Measurements from ENCODE around the gene AFM. TPM values are rescaled to one million over a fixed set of nuclear protein-coding genes. Genes with fewer than 3 reads are reported as not detected.

AFM gene
- total RNA-seq, 1 donor from 2014 or later: not detected

DNA sequence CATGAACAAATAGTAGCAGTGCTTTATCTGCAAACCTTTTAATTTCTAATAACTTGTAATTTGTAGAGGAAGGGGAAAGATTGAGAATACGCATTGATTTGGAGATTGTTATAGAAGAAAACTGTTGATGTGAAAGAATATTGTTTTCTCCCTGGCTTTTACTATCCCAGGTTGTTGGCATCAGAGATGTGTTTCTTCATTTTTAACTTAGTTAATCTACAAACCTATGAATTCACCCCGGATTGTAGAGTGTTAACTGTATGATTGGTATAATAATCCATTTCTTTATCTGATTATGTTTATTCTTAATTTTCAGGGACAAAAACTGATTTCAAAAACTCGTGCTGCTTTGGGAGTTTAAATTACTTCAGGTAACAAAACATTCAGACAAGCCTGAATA lies 26.6 kb upstream of the AFM start:
- H3K36me3 Mint-ChIP-seq (ENCODE audit: low read depth): no peaks in the 10 kb centered on the region
- no peaks in the 10 kb centered on the region for H3K9me3 Mint-ChIP-seq
- CTCF ChIA-PET: no interaction called here
- H3K27me3 Mint-ChIP-seq: peaks cover 21% of the 10 kb centered on the region
- H3K4me3 Mint-ChIP-seq: no peak overlapping the region
- ATAC-seq (ENCODE audit: low read depth) (no peak), DNase-seq (no peak)
- intact Hi-C loops (cut with micrococcal nuclease): no loop called here
- no peaks in the 10 kb centered on the region for H3K4me1 Mint-ChIP-seq
- TF ChIP-seq, protein P1, sequence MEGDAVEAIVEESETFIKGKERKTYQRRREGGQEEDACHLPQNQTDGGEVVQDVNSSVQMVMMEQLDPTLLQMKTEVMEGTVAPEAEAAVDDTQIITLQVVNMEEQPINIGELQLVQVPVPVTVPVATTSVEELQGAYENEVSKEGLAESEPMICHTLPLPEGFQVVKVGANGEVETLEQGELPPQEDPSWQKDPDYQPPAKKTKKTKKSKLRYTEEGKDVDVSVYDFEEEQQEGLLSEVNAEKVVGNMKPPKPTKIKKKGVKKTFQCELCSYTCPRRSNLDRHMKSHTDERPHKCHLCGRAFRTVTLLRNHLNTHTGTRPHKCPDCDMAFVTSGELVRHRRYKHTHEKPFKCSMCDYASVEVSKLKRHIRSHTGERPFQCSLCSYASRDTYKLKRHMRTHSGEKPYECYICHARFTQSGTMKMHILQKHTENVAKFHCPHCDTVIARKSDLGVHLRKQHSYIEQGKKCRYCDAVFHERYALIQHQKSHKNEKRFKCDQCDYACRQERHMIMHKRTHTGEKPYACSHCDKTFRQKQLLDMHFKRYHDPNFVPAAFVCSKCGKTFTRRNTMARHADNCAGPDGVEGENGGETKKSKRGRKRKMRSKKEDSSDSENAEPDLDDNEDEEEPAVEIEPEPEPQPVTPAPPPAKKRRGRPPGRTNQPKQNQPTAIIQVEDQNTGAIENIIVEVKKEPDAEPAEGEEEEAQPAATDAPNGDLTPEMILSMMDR (IDR thresholded peaks at IDR 0.05): no peak
- H3K27ac Mint-ChIP-seq: no peak overlapping the region
- POLR2A ChIA-PET: no interaction called here

DNA sequence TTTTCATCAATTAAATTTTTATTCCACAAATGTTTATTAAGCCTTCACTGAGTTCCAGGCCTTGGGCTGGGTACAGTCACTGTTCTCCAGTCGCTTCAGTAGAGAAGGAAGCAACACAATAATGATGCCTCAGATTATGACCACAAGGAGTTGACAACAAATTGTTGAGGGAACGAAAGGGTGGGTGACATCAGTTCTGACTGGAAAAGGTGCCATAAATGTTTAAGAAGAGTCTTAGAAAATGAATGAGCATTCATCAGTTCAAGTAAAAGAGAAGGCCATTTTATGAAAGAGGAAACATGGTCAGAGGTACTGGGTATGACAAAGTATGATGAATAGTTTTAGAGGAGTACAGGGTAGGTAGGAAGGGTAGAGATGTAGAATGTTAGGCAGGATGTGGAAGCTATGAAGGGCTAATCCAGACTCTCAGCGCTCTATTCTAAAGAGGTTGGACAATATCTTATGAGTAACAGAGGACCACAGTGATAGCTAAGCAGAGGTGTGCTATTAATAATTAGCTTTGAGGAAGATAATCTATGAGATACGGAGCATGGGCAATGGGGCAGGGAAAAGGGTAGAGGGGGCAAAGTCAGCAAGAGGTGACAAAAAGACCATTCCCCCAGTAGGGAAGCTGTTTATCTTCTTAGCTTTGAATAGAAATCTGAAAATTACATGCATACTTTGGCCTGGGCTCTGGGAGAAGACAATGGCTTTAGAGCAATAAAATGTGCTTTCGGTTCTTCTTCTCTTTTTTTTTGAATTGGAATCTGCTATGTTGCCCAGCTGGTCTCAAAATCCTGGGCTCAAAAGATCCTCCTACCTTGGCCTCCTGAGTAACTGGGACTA lies 25.1 kb upstream of the AFM start:
- no peak overlapping the region for H3K4me3 Mint-ChIP-seq
- TF ChIP-seq, protein P1 (IDR thresholded peaks at IDR 0.05): no peak
- H3K36me3 Mint-ChIP-seq (ENCODE audit: low read depth): no peaks in the 10 kb centered on the region
- H3K4me1 Mint-ChIP-seq: no peaks in the 10 kb centered on the region
- no peaks in the 10 kb centered on the region for H3K9me3 Mint-ChIP-seq
- ChIA-PET CTCF (no interaction called here), POLR2A (no interaction called here)
- H3K27ac Mint-ChIP-seq: no peak overlapping the region
- DNase-seq: no peak
- H3K27me3 Mint-ChIP-seq: peaks cover 14% of the 10 kb centered on the region
- ATAC-seq (ENCODE audit: low read depth): no peak
- intact Hi-C loops (cut with micrococcal nuclease): no loop called here

DNA sequence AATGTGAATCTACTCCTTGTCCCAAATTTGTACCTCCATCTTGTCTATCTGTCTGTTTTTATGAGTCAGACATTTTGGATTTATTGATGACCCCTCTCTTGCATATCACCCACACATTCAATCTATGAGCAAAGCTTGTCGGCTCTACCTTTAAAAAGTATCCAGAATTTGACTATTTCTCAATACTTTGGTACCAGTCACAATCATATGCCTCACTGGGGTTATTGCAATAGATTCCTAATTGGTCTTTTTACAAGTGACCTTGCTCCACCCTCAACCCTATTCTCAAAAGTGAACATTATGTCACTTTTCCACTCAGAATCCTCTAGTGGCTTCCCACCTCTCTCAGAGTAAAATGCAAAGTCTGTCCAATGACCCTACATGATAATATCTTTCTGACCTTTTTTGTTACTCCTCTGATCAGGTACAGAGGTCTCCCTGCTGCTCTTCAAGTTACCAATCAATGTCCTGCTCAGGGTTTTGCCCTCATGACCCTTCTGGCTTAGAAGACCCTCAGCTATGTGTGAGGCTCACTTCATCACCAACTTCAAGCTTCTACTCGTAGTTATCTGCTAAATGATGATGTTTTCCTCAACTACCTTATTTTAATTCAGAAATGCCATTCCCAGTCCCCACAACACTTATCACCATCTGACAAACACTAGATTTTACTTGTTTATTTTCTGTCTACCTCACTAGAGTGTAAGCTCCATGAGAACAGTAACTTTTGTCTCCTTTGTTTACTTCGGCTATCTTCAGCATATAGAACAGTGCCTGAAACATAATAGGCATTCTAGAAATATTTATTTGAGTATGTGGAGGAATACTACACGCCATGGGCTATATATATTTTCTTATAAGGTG lies 23.1 kb upstream of the AFM start:
- no peak for ATAC-seq (ENCODE audit: low read depth)
- TF ChIP-seq, protein P1 (IDR thresholded peaks at IDR 0.05): no peak
- no peak for DNase-seq
- Mint-ChIP-seq H3K36me3 (ENCODE audit: low read depth) (no peaks in the 10 kb centered on the region), H3K27ac (no peak overlapping the region), H3K9me3 (no peaks in the 10 kb centered on the region), H3K4me1 (no peaks in the 10 kb centered on the region), H3K4me3 (no peak overlapping the region), H3K27me3 (peaks cover 15% of the 10 kb centered on the region)
- CTCF ChIA-PET: interaction anchor here (0.9 to 1.3 kb wide), 2 partner anchors 12 kb away, joined by 3 read pairs; no protein-coding TSS in a partner anchor
- intact Hi-C loops (cut with micrococcal nuclease): no loop called here
- POLR2A ChIA-PET: no interaction called here

DNA sequence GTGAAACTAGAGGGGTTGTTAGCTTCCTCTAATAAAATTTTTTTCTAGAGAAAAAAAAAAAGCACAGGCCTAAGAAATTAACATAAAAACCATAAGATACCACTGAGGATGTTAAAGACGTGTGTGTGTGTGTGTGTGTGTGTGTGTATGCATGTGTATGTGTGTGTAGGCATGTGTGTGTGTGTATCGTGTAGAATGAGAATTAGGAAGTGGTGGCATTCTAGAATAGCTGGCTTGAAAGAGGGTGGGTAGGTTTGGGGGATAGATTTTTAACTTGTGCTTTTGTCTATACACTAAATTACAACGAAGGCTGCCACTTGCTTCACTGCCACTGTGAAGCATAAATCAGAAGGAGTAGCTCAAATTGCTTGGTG lies 22.5 kb upstream of the AFM start:
- Mint-ChIP-seq H3K27me3 (peaks cover 15% of the 10 kb centered on the region), H3K36me3 (ENCODE audit: low read depth) (no peaks in the 10 kb centered on the region), H3K9me3 (no peaks in the 10 kb centered on the region), H3K4me3 (no peak overlapping the region), H3K4me1 (no peaks in the 10 kb centered on the region), H3K27ac (no peak overlapping the region)
- TF ChIP-seq, protein P1 (IDR thresholded peaks at IDR 0.05): no peak
- ChIA-PET POLR2A (no interaction called here), CTCF (interaction anchor here (0.9 kb wide), 1 partner anchor 13 kb away, joined by 3 read pairs; no protein-coding TSS in a partner anchor)
- intact Hi-C loops (cut with micrococcal nuclease): no loop called here
- ATAC-seq (ENCODE audit: low read depth) (no peak), DNase-seq (no peak)

DNA sequence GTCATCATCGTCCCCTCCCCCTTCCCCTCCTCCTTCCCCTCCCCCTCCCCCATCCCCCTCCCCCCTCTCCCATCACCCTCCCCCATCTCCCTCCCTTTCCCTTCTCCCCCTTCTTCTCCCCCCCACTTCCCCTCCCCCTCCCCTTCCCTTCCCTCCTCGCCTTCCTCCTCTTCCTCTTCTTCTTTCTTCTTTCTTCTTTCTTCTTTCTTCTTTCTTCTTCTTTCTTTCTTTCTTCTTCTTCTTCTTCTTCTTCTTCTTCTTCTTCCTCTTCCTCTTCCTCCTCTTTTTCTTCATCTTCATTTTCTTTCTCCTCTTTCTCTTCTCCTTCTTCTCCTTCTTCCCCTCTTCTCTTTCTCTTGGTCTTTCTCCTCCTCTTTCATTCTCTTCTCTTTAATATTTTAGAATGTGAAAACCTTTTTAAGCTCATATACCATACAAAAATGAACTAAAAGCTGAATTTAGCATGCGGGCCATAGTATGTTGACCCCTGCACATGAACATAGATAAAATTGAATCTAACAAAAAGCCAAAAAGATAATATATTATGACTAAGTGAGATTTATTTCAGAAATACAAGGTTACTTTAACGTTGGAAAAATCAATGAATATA lies 20.5 kb upstream of the AFM start:
- Mint-ChIP-seq H3K27ac (no peak overlapping the region), H3K27me3 (peaks cover 14% of the 10 kb centered on the region), H3K36me3 (ENCODE audit: low read depth) (no peaks in the 10 kb centered on the region), H3K9me3 (no peaks in the 10 kb centered on the region), H3K4me3 (no peak overlapping the region), H3K4me1 (no peaks in the 10 kb centered on the region)
- TF ChIP-seq, protein P1 (IDR thresholded peaks at IDR 0.05): no peak
- ATAC-seq (ENCODE audit: low read depth) (no peak), DNase-seq (no peak)
- intact Hi-C loops (cut with micrococcal nuclease): no loop called here
- ChIA-PET CTCF (no interaction called here), POLR2A (no interaction called here)

Measured in activated B cell treated with CpG ODN at 0.5 μM for 24 hours (primary cell).